ENCODE results near the gene POC1A. TPM values are rescaled to one million over a fixed set of nuclear protein-coding genes. Genes with fewer than 3 reads are reported as not detected.

Gene POC1A
- total RNA-seq (16.7 and 19.4 TPM in 2 replicates), polyA plus RNA-seq (14.8 and 14.9 TPM in 2 replicates), polyA minus RNA-seq (18.2 and 21.8 TPM in 2 replicates), Bru-seq, nascent RNA (percentile 55 among the genes with signal in this experiment), BruChase-seq, experiment 1, labeled RNA remaining after a 6-hour chase (percentile 54 among the genes with signal in this experiment), BruChase-seq, experiment 2, labeled RNA remaining after a 2-hour chase (percentile 55 among the genes with signal in this experiment)
- polyA plus RNA-seq (2011; cell fraction: cytosol; rRNA removed) = 15.9 and 16.9 TPM in 2 replicates
- polyA plus RNA-seq (2011; cell fraction: nucleus; rRNA removed) = 11.6 and 13.5 TPM in 2 replicates
- polyA plus RNA-seq (2012) = 6.0 and 11.1 TPM in 2 replicates
- polyA minus RNA-seq (2011; cell fraction: cytosol; rRNA and poly(A)+ RNA removed) = 17.4 TPM
- 7.1 and 10.2 TPM in 2 replicates for polyA minus RNA-seq (2011; cell fraction: nucleus; rRNA and poly(A)+ RNA removed)
- long read RNA-seq, transcript POC1A-201 (11 exons, 1,898 nt) = major isoform, 34 of 72 reads
- long read RNA-seq, transcript POC1A-202 (10 exons, 1,999 nt) = minor isoform, 17 of 72 reads
- long read RNA-seq, partial matches to known transcripts = 10 of 72 reads
- long read RNA-seq, other reads (novel, unspliced or antisense) = 9 of 72 reads

DNA sequence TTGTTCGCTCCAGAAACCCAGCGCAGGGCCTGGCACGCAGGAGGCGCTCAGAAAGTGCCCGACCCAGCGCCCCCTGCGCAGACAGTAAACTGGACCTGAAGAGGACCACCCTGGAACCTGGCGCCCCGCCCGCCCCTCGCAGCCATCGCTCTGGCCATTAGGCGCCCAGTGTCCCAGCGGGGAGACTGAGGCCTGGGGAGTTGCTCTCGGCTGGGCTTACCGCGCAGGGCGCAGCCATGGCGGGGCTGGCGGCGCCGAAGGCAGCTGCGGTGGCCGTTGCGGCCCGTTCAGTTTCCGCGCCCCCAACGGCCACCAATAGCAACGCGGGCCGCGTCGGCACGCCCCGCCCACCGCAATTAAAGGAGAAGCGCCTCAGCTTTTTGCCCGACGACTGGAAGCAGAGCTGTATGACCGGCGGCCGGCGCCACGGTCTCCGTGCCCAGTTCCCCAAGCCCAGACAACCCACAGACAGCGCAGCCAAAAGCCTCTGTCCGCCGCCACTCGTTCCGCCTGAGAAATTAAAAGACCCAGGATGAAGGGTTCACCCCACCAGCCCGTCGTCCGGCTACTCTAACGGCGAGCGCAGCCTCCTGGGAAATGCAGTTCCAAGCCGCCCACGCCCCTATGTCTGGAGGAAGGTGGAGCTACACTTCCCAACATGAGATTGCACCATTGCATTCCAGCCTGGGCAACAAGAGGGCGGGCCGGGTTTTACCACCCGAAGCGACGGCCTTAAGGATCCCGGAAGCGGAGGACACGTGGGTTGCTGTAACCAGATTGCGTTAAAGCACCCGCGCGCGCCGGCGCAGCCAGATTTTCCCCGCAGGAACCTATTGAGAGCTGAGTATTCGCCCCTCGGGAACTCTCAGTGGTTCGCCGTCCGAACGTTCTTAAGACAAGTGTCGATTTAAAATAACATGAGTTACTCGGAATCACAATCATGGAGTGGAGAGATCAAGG lies at the start of gene POC1A:
POC1A (minus strand) TSS at position 289 of the 960 bp plus-strand sequence; CDS start at position 238, 51 bp downstream.
- Histone ChIP-seq H3K79me2 (ENCODE audit: control insufficient read depth, insufficient read depth, low read length) (peaks cover 3% of the 10 kb centered on the region), H3K9me1 (replicated peaks; ENCODE audit: control insufficient read depth, extremely low read depth, insufficient read depth, low read length) (no peaks in the 10 kb centered on the region), H3K27ac (ENCODE audit: insufficient read depth, low read depth, low read length) (peak within 1 kb of the TSS; percentile 58), H3K4me3 (replicated peaks in 1 of 3; ENCODE audit: insufficient read depth in 1 of 3, low read depth in 1 of 3, low read length in 3 of 3) (peak within 1 kb of the TSS; percentile 64 to 69 (median 65)), H3K4me1 (ENCODE audit: control insufficient read depth, extremely low read depth, insufficient read depth, low read length) (peaks cover 14% of the 10 kb centered on the region), H4K20me1 (replicated peaks; ENCODE audit: control insufficient read depth, extremely low read depth, insufficient read depth, low read length) (no peaks in the 10 kb centered on the region), H3K9ac (replicated peaks; ENCODE audit: extremely low read depth, insufficient read depth, low read length) (peak within 1 kb of the TSS; percentile 67), H3K9me3 (replicated peaks; ENCODE audit: control insufficient read depth, insufficient read depth, low read length) (no peaks in the 10 kb centered on the region), H3K27me3 (ENCODE audit: control insufficient read depth in 2 of 2, insufficient read depth in 2 of 2, low read length in 2 of 2) (no peaks in the 10 kb centered on the region), H2AFZ (ENCODE audit: low read depth, low read length) (peak within 1 kb of the TSS; percentile 82), H3K4me2 (ENCODE audit: insufficient read depth, low read length) (peak within 1 kb of the TSS; percentile 65), H3K36me3 (ENCODE audit: control insufficient read depth in 2 of 2, extremely low read depth in 1 of 2, insufficient read depth in 2 of 2, low read length in 2 of 2) (no peaks in the 10 kb centered on the region)
- FAIRE-seq = peak; percentile 99
- TF ChIP-seq JUN (IDR thresholded peaks at IDR 0.05; ENCODE audit: borderline replicate concordance, insufficient read depth, insufficient read length, low read depth) (no peak), POLR2AphosphoS5 (IDR thresholded peaks at IDR 0.05; ENCODE audit: insufficient read depth, low read depth, low read length) (peak; percentile 52), GATA2 (IDR thresholded peaks at IDR 0.05; ENCODE audit: insufficient read depth, insufficient read length, low read depth, low read length) (no peak), EZH2 (IDR thresholded peaks at IDR 0.05; ENCODE audit: borderline replicate concordance, low read depth, low read length, severe bottlenecking) (no peak), MYC (IDR thresholded peaks at IDR 0.05; ENCODE audit: low read depth, low read length) (peak; percentile 7), POLR2A (IDR thresholded peaks at IDR 0.05; ENCODE audit: low read depth, low read length) (peak; percentile 64), FOS (IDR thresholded peaks at IDR 0.05; ENCODE audit: borderline replicate concordance, insufficient read depth, low read length) (no peak)
- TF ChIP-seq, protein P1, sequence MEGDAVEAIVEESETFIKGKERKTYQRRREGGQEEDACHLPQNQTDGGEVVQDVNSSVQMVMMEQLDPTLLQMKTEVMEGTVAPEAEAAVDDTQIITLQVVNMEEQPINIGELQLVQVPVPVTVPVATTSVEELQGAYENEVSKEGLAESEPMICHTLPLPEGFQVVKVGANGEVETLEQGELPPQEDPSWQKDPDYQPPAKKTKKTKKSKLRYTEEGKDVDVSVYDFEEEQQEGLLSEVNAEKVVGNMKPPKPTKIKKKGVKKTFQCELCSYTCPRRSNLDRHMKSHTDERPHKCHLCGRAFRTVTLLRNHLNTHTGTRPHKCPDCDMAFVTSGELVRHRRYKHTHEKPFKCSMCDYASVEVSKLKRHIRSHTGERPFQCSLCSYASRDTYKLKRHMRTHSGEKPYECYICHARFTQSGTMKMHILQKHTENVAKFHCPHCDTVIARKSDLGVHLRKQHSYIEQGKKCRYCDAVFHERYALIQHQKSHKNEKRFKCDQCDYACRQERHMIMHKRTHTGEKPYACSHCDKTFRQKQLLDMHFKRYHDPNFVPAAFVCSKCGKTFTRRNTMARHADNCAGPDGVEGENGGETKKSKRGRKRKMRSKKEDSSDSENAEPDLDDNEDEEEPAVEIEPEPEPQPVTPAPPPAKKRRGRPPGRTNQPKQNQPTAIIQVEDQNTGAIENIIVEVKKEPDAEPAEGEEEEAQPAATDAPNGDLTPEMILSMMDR (IDR thresholded peaks at IDR 0.05; ENCODE audit: extremely low read depth in 1 of 2, insufficient read depth in 1 of 2, low read depth in 1 of 2, low read length in 2 of 2) = no peak
- TF ChIP-seq, protein P2, sequence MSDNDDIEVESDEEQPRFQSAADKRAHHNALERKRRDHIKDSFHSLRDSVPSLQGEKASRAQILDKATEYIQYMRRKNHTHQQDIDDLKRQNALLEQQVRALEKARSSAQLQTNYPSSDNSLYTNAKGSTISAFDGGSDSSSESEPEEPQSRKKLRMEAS (IDR thresholded peaks at IDR 0.05; ENCODE audit: insufficient read depth, insufficient read length) = peak; percentile 91
- dilution Hi-C loops (cut with MboI; ENCODE audit: extremely low pct_ligation_motif_present, low sequenced_read_pairs) (no loop called here), intact Hi-C loops (cut with micrococcal nuclease) (loop anchor here (1.0 to 5.0 kb wide), 3 partner anchors 44 to 123 kb away; partner anchors contain the start of genes ALAS1 and WDR82)
- DNase-seq (ENCODE audit: low read depth, low spot score) = peak; percentile 97
- ChIA-PET POLR2A (interaction anchor here (0.6 to 1.3 kb wide), 6 partner anchors 43 to 159 kb away, joined by 3 to 14 read pairs (median 3); partner anchors contain the start of gene RPL29), CTCF (interaction anchor here (0.7 to 1.6 kb wide), 16 partner anchors 8 to 185 kb away, joined by 3 to 15 read pairs (median 4); partner anchors contain the start of genes ALAS1, DUSP7, RPL29 and TWF2)
- BruUV-seq (replicated peaks) = no TSS peak

Measured in endothelial cell of umbilical vein (primary cell).